Progenitor cell of endocrine pancreas (in vitro differentiated cells): Measurements from ENCODE around the gene ITPKC. TPM values are rescaled to one million over a fixed set of nuclear protein-coding genes. Genes with fewer than 3 reads are reported as not detected.
A peak's percentile ranks its signal among the peaks of the same experiment; 100 is the strongest.

Source experiments
- DNase-seq: peaks from one replicate; pipeline ENCODE4 v3.0.0; 2021; ENCODE audit warnings: low spot score; ENCODE audit not compliant: unreplicated experiment
- H3K27ac Mint-ChIP-seq: 2 replicates; pipeline ENCODE4 v1.8.0; 2021; ENCODE audit warnings: mild to moderate bottlenecking, moderate library complexity, mixed read lengths
- H3K27me3 Mint-ChIP-seq: 2 replicates; pipeline ENCODE4 v1.8.0; 2021; ENCODE audit warnings: mixed read lengths
- H3K36me3 Mint-ChIP-seq: 2 replicates; pipeline ENCODE4 v1.8.0; 2022; ENCODE audit warnings: mixed read lengths; ENCODE audit not compliant: insufficient read depth
- H3K4me1 Mint-ChIP-seq: 2 replicates; pipeline ENCODE4 v1.8.0; 2021; ENCODE audit warnings: low read depth, mixed read lengths
- H3K4me3 Mint-ChIP-seq: 2 replicates; pipeline ENCODE4 v1.8.0; 2021; ENCODE audit warnings: low read depth, mild to moderate bottlenecking, moderate library complexity, mixed read lengths
- H3K9me3 Mint-ChIP-seq: 2 replicates; pipeline ENCODE4 v1.8.0; 2021; ENCODE audit warnings: low read depth, mixed read lengths
- CTCF ChIP-seq: fragments of 200-600 bp; sonication (generic); IDR thresholded peaks from one replicate; pipeline ENCODE4 v1.5.0; 2021; ENCODE audit warnings: antibody characterized with exemption, mild to moderate bottlenecking; ENCODE audit not compliant: unreplicated experiment
- total RNA-seq: library from RNA; stranded (reverse); gene quantifications from 2 replicates; pipeline ENCODE4 v1.2.1, GENCODE V29; 2021

The ITPKC gene
- total RNA-seq, 1 donor from 2014 or later, result 20.1 TPM

DNA sequence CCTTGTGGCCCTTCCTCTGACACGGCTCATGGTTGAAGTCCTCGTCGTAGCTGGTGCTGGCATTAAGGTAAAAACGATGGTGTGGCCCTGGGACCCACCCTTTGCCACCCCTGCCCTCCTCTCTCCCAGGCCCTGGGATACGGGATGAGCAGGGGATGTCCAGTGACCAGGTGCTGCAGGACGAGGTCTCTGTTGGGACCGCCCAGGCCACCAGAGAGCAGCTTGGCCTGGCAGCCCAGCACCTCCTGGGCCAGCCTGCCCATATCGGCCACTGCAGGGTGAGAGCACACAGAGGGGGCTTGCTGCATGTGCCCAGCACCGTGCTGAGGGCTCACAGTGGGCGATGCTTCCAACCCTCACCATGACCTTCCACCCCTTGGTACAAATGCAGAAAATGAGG lies 27.0 kb downstream of the ITPKC start:
- Mint-ChIP-seq H3K27ac (no peak overlapping the region), H3K9me3 (no peaks in the 10 kb centered on the region), H3K27me3 (no peaks in the 10 kb centered on the region), H3K4me3 (no peak overlapping the region), H3K4me1 (peaks cover 2% of the 10 kb centered on the region), H3K36me3 (peaks cover under 1% of the 10 kb centered on the region)
- TF ChIP-seq CTCF, result no peak
- no peak for DNase-seq

- peak overlapping the region; percentile 77 for H3K27ac Mint-ChIP-seq
- TF ChIP-seq CTCF, result peak; percentile 40
- no peak for DNase-seq
- H3K4me1 Mint-ChIP-seq, result peaks cover 6% of the 10 kb centered on the region
- no peak overlapping the region for H3K4me3 Mint-ChIP-seq
- no peaks in the 10 kb centered on the region for H3K9me3 Mint-ChIP-seq
- no peaks in the 10 kb centered on the region for H3K27me3 Mint-ChIP-seq
- no peaks in the 10 kb centered on the region for H3K36me3 Mint-ChIP-seq
Observed at GRCh38 chr19:40744554-40745401, 27.9 kb downstream of the ITPKC start.

GRCh38 chr19:40745402-40745780 lies 28.5 kb downstream of the ITPKC start:
- Mint-ChIP-seq H3K4me3 (no peak overlapping the region), H3K36me3 (no peaks in the 10 kb centered on the region), H3K27me3 (no peaks in the 10 kb centered on the region), H3K27ac (peak overlapping the region; percentile 77), H3K9me3 (no peaks in the 10 kb centered on the region), H3K4me1 (peaks cover 11% of the 10 kb centered on the region)
- TF ChIP-seq CTCF, result no peak
- no peak for DNase-seq

DNA sequence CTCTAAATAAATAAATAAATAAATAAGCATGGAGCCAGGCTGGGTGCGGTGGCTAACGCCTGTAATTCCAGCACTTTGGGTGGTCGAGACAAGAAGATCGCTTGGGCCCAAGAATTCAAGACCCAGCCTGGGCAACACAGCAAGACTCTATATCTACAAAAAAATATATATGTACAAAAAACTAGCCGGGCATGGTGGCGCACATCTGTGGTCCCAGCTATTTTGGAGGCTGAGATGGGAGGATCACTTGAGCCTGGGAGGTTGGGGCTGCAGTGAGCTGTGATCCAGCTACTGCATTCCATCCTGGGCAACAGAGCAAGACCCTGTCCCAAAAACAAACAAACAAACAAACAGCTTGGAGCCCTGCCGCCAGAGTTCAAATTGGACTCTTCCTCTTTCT lies 30.6 kb downstream of the ITPKC start:
- TF ChIP-seq CTCF, result no peak
- peaks cover 12% of the 10 kb centered on the region for H3K4me1 Mint-ChIP-seq
- no peak overlapping the region for H3K4me3 Mint-ChIP-seq
- DNase-seq, result no peak
- H3K27ac Mint-ChIP-seq, result no peak overlapping the region
- peaks cover under 1% of the 10 kb centered on the region for H3K36me3 Mint-ChIP-seq
- no peaks in the 10 kb centered on the region for H3K9me3 Mint-ChIP-seq
- no peaks in the 10 kb centered on the region for H3K27me3 Mint-ChIP-seq

GRCh38 chr19:40750058-40750873 lies 33.4 kb downstream of the ITPKC start, which contains the start of gene ACTMAP:
Gene ACTMAP, minus strand, starts transcription at chr19:40750477. Its CDS starts 674 bp downstream, at chr19:40749803.
- no peak for TF ChIP-seq CTCF
- Mint-ChIP-seq H3K27ac (peak within 1 kb of the TSS; percentile 98), H3K36me3 (peaks cover 10% of the 10 kb centered on the region), H3K4me3 (peak within 1 kb of the TSS; percentile 88), H3K4me1 (peaks cover 25% of the 10 kb centered on the region), H3K27me3 (no peaks in the 10 kb centered on the region), H3K9me3 (no peaks in the 10 kb centered on the region)
- peak; percentile 98 for DNase-seq
